GM18505 (cell line): ENCODE data around the gene HSD17B2.

ENCODE experiments used
- ATAC-seq: cut with Tn5 transposase; IDR thresholded peaks from one replicate; pipeline ENCODE4 v1.9.1; 2021; ENCODE audit not compliant: unreplicated experiment
- POLR2A ChIP-seq: IDR thresholded peaks from 4 replicates; pipeline ENCODE4 v1.6.1; 2011; ENCODE audit warnings: borderline replicate concordance; ENCODE audit not compliant: insufficient read depth, insufficient read length; ENCODE audit errors: extremely low read depth

The HSD17B2 gene

GRCh38 chr16:82047787-82048186, 12.7 kb downstream of the HSD17B2 start:
- no peak for ATAC-seq
- TF ChIP-seq POLR2A, result no peak

DNA sequence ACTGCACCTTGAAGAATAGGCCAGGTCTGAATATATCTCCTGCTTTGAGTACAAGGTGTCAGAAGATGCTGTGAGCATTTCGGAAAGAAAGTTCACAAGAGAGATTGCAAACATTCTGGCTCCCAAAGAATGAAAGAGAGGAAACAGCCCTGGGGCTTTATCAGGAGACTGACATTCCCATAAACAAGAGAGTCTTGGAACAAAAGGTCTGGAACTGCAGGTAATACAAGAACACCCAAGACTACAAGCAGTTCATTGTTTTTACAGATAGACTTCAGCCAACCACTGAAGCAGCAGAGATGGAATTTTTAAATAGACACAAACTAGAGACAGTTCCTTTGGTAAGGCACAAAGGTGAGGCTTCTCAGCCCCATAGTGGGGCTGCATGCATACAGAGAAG, 14.4 kb downstream of the HSD17B2 start:
- no peak for TF ChIP-seq POLR2A
- no peak for ATAC-seq

GRCh38 chr16:82050506-82050905, 15.5 kb downstream of the HSD17B2 start:
- no peak for TF ChIP-seq POLR2A
- no peak for ATAC-seq

DNA sequence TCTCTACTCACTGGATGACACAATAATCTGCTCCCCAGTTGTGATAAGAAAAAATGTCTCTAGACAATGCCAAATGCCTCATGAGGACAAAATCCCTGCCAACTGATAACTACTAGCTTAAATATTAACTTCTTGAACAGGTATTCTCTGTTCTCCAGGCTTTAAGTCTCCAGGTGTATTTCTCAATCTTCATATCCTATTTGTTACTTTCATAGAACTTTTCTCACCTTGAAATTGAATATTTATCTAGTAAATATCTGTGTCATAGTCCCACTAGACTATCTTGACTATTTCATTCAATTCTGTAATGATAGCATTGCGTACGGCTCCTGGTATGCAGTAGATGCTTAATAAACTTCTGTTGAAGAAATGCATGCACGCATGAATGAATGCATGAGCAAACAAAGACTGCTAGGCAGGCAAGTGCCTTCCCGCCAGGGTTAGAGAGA, 15.9 kb downstream of the HSD17B2 start:
- no peak for ATAC-seq
- no peak for TF ChIP-seq POLR2A

- TF ChIP-seq POLR2A, result no peak
- ATAC-seq, result no peak
These were observed 16.6 kb downstream of the HSD17B2 start for GRCh38 chr16:82051656-82052055.

DNA sequence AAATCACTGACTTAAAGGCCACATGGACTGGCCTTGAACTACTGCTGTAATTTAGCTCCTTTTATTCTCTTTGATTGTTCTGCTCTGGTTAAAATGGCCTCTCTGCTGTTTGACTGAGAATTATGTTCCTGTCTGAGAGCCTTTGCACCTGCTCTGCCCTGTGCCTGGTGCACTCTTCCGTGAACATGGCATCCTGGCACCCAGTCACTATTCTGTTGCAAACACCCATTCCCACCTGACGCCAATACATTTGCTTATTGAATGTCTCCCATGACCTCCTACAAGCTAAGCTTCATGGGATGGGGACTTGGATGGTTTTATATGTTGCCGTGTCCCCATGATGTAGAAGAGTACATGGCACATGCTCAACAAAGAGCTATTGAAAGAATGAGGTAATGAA, 20.1 kb downstream of the HSD17B2 start:
- no peak for TF ChIP-seq POLR2A

GRCh38 chr16:82055728-82056549, 20.9 kb downstream of the HSD17B2 start:
- no peak for ATAC-seq
- TF ChIP-seq POLR2A, result no peak

More for the DNA sequence above, 20.1 kb downstream of the HSD17B2 start:
- ATAC-seq, result no peak

DNA sequence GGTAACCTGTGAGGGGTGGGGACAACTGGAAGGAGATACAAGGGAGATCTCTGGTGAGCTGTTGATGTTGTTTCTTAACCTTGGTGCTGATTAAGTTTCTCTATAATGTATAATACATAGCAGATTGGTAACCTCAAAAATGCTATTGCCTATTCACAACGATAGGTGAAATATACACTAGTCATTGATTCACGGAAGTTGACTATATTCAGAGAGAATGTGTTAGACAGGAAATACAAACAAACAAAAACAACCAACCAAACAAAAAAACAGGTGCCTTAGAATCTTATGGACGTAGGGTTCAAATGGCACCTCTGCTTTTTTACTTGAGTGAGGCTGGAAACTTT, 21.5 kb downstream of the HSD17B2 start:
- no peak for ATAC-seq

GRCh38 chr16:82059161-82059982, 24.3 kb downstream of the HSD17B2 start:
- ATAC-seq, result no peak
- no peak for TF ChIP-seq POLR2A

More for the DNA sequence above, 21.5 kb downstream of the HSD17B2 start:
- no peak for TF ChIP-seq POLR2A

DNA sequence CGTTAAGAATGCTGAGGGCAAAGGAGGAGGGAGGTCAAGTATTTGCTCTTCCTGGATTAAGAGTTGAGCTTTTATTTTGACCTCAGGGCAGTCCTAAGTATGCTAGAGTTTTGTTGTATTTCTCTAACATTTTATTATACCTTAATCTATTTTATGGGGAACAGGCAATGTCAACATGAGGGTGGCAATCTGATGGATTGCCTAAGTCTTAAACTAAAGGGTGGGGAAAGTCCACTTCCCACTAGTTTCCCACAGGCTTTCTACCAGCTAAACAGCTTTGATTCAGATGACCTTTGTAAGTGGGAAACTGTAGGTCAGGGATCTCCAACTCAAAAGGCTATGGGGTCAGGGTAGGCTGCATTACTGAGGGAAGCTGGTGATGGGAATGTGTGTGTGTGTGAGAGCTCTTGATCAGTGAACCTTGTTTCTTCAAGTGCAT, 24.9 kb downstream of the HSD17B2 start:
- TF ChIP-seq POLR2A, result no peak
- no peak for ATAC-seq

GRCh38 chr16:82061861-82062525, 26.9 kb downstream of the HSD17B2 start:
- ATAC-seq, result no peak
- TF ChIP-seq POLR2A, result no peak

DNA sequence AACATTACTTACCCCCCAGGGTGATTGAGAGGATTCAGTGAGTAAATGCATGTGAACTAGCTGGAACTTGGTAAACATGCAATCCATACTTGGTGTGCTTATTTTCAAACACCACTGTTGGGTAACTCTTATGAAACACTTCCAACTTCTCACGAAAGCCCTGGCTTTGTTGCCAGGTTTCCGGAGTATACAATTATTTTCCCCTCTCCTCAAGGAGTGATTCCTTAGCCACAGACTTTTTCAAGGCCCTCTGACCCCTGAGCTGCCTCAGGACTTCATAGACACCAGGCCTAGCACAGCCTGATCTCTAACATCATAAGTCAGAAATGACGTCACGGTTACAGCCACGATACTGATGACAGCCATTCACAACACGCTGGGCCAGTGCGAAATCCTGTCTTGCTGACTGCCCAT, 27.6 kb downstream of the HSD17B2 start:
- TF ChIP-seq POLR2A, result no peak
- ATAC-seq, result no peak

GRCh38 chr16:82063456-82064082, 28.5 kb downstream of the HSD17B2 start:
- TF ChIP-seq POLR2A, result no peak
- ATAC-seq, result no peak
